ENCODE results near the gene NKG7. TPM values are rescaled to one million over a fixed set of nuclear protein-coding genes. Genes with fewer than 3 reads are reported as not detected.

NKG7 gene
- total and polyA plus RNA-seq, 2 of the 13 experiments (the other 11 are each of a cell fraction or from before 2014, with no cell fraction given): 0.40 TPM; not detected in 1

GRCh38 chr19:51418707-51419106 lies 46.3 kb upstream of the NKG7 start:
- H3K79me2 ChIP-seq (ENCODE audit: insufficient read depth, low read length): no peaks in the 10 kb centered on the region
- H3K27ac ChIP-seq (ENCODE audit: extremely low read length, insufficient read depth, low read length): no peak overlapping the region
- H3K27me3 ChIP-seq (ENCODE audit: control insufficient read depth in 1 of 2, insufficient read depth in 2 of 2, low read length in 2 of 2): no peaks in the 10 kb centered on the region; a peak in 2 of 5 replicates
- WGBS (ENCODE audit: low lambda C conversion rate): 3% methylated on average over 2 of the region's 2 CpGs
- no TSS peak for BruUV-seq (replicated peaks)
- H3K36me3 ChIP-seq (replicated peaks in 1 of 2; ENCODE audit: control insufficient read depth in 1 of 2, insufficient read depth in 2 of 2, low read length in 2 of 2): no peaks in the 10 kb centered on the region
- H2AFZ ChIP-seq (ENCODE audit: low read length): no peak overlapping the region
- CTCF ChIA-PET (ENCODE audit: low intra/inter-chr PET ratio, low total read pairs): no interaction called here
- H4K20me1 ChIP-seq (ENCODE audit: insufficient read depth, low read length): peaks cover 5% of the 10 kb centered on the region; the same call in 1 of the 2 replicates
- DNase-seq (ENCODE audit: low spot score) (no peak), ATAC-seq (no peak), FAIRE-seq (no peak)
- no peaks in the 10 kb centered on the region for H3K9me3 ChIP-seq (ENCODE audit: low read length)
- H3K4me1 ChIP-seq (ENCODE audit: insufficient read depth, low read length): no peaks in the 10 kb centered on the region
- H3K4me2 ChIP-seq (ENCODE audit: low read depth, low read length): no peak overlapping the region
- POLR2A ChIA-PET: no interaction called here
- intact Hi-C loops (cut with micrococcal nuclease; ENCODE audit: unreplicated experiment): no loop called here
- H3K4me3 ChIP-seq (replicated peaks in 1 of 3; ENCODE audit: insufficient read depth in 1 of 3, low read depth in 2 of 3, low read length in 3 of 3): no peak overlapping the region
- in situ Hi-C loops (cut with HindIII; ENCODE audit: extremely low pct_ligation_motif_present, low pct_unique_long_range_greater_than_20kb): no loop called here
- TF ChIP-seq ZNF446 (CRISPR knock-in tag; IDR thresholded peaks at IDR 0.05) (no peak), PRMT3 (CRISPR knock-in tag; IDR thresholded peaks at IDR 0.05; ENCODE audit: borderline replicate concordance, low read depth) (no peak), ZBTB39 (CRISPR knock-in tag; IDR thresholded peaks at IDR 0.05) (no peak), ARHGAP35 (CRISPR knock-in tag; IDR thresholded peaks at IDR 0.05; ENCODE audit: borderline replicate concordance) (no peak), ZSCAN21 (CRISPR knock-in tag; IDR thresholded peaks at IDR 0.05; ENCODE audit: borderline replicate concordance) (no peak), HOXA5 (CRISPR knock-in tag; IDR thresholded peaks at IDR 0.05) (no peak), CREBL2 (CRISPR knock-in tag; IDR thresholded peaks at IDR 0.05; ENCODE audit: borderline replicate concordance) (no peak), TCF7 (IDR thresholded peaks at IDR 0.05; ENCODE audit: low read depth) (no peak), ZNF776 (CRISPR knock-in tag; IDR thresholded peaks at IDR 0.05) (no peak), TMF1 (CRISPR knock-in tag; IDR thresholded peaks at IDR 0.05; ENCODE audit: low read depth) (no peak), GATAD2A (CRISPR knock-in tag; IDR thresholded peaks at IDR 0.05) (no peak)
- no peak overlapping the region for H3K9ac ChIP-seq (ENCODE audit: insufficient read depth, low read depth, low read length)

Data from HepG2 (cell line).